T-helper 1 cell treated with Interleukin-12 subunit alpha and Interleukin-12 subunit beta and Interleukin-4 antibody, amounts not matched to agents 30 ng/mL and 1 ng/mL, for 36 hours (primary cell): ENCODE data around the gene GRIK4. TPM values are rescaled to one million over a fixed set of nuclear protein-coding genes. Genes with fewer than 3 reads are reported as not detected.

Experiments
- intact Hi-C: fragments of 100-400 bp; cut with micrococcal nuclease; formaldehyde crosslinking; loops from one replicate; pipeline ENCODE4 v1.15.1; 2024
- total RNA-seq: library from RNA; stranded (reverse); gene quantifications from 2 replicates; pipeline ENCODE4 v1.2.3, GENCODE V29; 2022

GRIK4 gene
- total RNA-seq, 1 donor from 2014 or later, result not detected

- intact Hi-C loops, result no loop called here
Observed at GRCh38 chr11:120547811-120548681, 36.5 kb downstream of the GRIK4 start.

DNA sequence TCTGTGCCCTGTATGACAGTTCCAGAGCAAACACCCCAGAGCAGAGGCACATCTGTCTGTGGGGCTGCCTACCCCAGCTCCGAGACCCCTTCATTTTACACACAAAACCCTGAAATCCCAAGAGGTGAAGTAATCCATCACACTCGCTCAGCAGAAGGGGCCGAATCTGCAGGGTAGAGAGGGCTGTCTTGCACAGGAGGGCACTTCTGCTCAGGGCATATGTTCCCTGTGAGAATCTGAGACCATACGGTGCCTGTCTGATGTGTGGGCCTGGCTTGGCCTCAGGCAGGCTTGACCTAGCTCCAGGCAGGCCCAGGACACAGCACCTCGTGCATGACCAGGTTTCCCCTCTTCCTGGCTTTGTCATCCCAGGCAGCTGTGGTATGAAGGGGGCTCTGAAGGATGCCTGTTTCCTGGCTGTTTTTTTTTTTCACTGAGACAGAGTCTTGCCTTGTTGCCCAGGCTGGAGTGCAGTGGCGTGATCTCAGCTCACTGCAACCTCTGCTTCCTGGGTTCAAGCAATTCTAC is 37.2 kb downstream of the GRIK4 start:
- intact Hi-C loops, result no loop called here

DNA sequence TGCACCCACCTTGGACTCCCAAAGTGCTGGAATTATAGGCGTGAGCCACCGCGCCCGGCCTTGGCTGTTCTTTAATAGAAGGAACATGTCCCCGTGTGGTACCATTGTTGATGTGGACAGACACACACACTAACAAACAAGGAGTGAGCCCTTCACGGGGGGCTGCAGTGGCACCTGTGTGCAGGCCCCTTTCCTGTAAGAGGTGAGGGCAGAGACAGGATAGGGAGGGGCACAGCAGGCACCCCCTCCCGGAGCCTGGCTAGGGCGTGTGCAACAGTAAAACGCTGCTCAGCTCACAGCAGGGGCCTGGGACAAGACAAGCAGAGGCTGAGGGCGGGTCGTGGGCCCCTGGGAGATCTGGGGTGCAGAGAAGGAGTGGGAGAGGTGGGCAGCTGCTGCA is 37.8 kb downstream of the GRIK4 start:
- intact Hi-C loops, result no loop called here

DNA sequence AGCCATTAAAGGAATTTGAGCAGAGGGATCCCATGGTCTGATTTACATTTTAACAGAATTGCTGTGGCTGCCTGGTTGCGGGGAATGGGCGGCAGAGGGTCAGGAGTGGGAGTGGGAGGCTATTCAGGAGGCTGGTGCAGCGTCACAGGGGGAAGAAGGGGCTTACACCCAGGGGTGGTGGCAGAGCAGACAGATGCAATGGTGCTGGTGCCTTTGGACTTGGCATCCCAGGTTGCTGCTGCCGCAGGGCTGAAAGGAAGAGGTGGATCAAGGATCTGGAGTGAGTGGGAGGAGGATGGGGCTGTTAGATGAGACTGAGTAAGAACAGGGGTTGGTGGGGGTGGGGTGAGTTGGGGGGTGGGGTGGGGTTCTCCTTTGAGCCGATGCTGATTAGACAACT is 38.5 kb downstream of the GRIK4 start:
- intact Hi-C loops, result no loop called here

DNA sequence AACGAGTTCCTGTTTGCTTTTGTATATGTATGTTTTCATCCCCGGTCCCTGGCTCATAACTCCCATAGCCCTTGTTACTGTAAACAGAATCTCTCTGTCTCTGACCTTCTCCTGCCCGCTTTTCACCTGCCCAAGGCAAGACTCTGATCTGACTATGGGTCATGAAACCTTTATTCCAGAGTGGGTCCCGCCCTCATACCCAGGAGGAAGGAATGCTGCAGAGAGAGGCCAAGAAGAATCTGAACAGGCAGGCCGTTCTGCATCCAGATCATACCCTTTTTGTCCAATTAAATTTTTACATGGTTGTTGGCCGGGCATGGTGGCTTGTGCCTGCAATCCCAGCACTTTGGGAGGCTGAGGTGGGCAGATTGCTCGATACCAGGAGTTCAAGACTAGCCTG is 39.6 kb downstream of the GRIK4 start:
- intact Hi-C loops, result no loop called here

DNA sequence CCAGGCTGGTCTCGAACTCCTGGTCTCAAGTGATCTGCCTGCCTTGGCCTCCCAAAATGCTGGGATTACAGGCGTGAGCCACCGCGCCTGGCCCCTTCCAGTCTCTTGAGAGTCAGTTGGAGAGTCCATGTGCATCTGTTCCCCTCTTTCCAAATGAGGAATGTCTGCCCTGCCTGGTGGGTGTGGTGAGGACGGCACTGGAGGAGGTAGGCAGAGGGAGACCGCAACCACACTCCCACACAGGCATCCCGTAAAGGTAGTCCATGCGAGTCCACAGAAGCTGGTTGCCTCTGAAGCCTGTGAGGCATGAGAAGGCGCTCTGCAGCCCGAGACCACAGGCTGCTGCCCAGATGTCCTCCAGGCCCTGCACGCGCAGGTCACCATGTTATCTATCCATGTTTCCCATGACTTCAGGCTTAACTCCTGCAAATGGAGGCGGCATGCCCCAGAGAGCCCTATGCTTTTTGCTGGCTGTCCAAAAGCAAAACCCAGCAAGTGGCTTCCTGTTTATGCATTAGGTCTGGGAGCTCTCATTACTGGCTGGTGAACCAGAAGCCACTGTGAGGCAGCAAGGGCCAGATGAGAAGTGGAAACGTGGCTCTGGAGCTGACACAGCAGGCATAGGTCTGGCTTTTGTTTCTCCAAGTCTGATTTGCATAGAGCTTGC is 43.4 kb downstream of the GRIK4 start:
- intact Hi-C loops, result no loop called here

DNA sequence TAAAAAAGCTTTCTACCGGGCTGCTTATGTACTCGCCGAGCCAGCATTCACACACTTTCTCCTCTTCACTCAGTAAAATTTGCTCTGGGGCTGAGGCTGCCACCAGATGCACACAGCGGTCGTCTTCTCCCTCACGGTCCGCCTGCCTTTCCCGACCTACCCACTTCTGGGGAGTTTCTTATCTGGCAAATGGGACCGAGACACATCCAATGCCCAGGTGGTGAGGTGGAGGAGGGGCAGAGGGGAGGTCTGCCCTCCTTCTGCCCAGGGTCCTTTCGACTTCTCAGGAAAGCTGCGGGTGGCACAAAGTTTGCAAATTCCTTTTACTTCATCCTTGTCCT is 43.9 kb downstream of the GRIK4 start:
- intact Hi-C loops, result no loop called here

DNA sequence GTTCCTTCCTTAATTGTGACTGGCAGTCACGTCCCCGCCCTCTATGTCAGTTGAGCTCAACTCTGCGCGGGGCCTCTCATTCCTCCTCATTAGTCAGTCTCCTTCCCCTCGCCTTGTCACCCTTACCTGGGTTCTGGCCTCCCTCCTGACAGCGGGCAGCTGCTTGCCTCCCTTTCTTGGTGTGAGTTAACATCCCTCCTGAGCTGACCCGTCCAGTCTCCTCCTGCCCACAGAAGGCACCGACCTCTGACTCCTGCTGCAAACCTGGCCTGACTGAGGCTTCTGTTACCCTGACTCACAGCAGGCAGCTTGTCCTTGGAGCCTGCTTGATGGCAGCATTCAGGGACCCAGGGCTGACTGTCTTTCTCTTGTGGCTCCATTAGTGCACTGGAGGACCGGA is 45.2 kb downstream of the GRIK4 start:
- intact Hi-C loops, result no loop called here

DNA sequence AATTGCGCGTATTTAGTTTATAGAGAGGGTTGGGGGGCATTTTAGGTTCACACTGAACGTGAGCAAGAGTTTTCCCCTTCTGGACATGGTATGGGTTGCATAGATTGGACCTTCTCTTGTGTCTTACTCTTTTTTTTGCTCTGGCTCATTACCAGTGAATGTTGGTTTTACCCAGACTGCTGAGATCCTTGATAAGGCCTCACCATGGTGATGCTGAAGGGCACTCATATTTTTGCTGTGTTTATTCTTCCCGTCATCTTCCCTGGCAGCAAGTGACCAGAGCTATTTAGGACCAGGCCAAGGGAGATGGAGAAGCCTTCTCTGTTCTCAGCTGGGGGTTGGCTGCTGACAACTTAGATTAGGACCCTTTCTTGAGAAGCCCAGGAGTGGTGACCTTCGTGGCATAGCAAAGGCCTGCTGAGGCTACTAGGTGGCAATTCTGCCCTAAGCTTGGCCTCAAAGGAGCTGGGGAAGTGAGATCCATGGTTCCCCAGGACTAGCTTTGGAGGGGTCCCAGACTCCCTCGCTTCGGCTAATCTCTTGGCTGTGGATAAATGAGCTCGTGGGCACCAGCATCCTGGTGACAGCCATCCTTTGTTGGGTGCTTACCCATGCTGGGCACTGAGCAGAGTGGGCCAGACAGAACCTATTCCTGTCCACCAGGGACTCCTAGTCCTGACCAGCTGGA is 47.3 kb downstream of the GRIK4 start:
- intact Hi-C loops, result no loop called here

GRCh38 chr11:120561286-120561685 is 49.7 kb downstream of the GRIK4 start:
- intact Hi-C loops, result no loop called here

DNA sequence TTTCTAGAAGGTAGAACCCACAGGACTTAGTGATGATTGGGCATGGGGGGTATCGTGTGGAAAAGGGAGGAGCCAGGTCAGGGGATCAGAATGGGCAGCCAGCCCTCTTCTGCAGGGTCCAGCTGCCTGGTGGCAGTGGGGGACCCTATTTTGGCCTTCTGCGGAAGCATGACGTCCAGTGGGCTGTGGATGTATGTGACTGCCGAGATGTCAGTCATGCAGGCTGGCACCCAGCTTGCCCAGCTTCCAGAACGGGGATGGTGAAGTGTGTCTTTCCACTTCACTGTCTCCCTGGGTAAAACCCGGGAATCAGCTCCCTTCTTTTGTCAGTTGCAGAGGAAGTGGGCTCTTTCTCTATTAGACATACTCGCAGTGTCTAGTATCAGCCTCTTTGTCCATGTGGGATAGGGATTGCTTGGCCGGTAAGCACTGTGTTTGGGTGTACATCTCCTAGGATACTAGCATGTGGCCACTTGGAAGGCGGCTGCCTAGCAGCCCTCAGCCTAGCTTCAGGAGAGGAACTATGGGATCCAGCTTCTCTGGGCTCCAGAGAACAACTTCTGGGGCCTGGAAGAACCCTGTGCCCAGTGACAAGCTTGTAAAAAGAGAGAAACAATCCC is 51.4 kb downstream of the GRIK4 start:
- intact Hi-C loops, result no loop called here

GRCh38 chr11:120563703-120564572 is 52.4 kb downstream of the GRIK4 start:
- intact Hi-C loops, result no loop called here

DNA sequence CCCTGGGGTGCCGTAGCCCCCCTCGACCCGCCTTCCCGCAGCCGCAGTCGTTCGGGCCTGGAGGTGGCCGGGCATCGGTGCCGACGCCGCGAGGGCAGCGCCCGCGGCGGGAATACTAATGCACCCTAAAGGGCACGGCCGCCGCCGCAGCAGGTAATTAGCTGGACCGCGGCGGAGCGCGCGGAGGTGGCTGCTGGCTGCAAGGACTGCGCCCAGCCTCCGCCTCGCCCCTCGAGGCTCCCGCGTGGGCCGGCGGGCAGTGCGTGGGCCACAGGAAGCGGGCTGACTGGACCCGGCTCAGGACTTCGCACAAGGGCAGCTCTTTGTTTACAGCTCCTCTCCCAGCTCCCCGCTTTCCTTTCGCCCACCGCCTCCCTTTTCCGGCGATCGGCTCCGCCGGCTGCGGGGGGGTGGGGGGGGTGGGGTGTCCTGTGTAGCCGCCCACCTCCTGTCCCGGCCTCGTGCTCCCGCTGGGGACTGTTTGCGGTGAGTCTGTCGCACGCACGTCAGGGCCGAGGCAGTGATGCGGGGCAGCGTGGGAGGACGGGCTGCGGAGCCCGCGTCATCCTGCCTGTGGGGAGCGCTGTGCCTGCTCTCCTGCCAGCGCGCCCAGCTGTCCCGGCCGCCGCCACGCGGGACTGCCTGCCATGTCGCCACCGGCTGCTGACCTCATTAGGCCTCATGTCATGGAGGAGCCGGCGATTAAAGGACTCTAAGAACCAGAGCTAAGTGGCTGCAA is 53.2 kb downstream of the GRIK4 start:
- intact Hi-C loops, result no loop called here

DNA sequence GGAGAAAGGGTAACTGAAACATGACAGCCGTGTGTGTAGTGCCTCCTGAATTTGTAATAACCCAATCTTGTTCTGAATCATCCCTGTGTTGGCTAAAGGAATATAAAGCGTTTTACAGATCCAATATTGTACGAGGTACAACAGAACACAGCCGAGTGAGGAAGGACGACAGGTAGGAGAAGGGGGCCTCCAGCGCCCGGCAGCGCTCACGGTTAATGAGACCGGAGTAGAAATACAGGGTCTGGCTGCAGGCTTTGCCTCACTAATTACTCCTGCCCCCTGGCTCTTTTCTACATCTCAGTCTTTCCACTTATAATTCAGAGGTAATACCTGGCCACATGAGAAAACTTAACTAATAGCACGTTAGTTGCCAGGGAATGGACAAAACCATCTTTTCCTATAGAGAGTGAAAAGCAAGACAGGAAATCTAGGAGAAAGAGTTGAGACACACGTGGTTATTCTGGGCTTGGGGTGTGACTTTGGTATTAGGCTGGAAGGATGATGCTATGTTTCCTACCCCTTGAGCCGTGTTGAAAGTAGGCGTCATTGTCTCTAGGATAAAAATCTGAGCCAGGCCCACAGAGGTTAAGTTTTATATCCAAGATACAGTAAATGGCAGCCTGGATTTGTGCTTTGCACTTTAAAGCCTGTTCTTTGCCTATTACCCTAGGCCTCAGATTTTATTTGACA is 54.1 kb downstream of the GRIK4 start:
- intact Hi-C loops, result no loop called here

GRCh38 chr11:120566176-120566575 is 54.6 kb downstream of the GRIK4 start:
- intact Hi-C loops, result no loop called here

GRCh38 chr11:120568572-120569307 is 57.2 kb downstream of the GRIK4 start:
- intact Hi-C loops, result no loop called here

- intact Hi-C loops, result no loop called here
Observed at GRCh38 chr11:120569861-120570260, 58.3 kb downstream of the GRIK4 start.

DNA sequence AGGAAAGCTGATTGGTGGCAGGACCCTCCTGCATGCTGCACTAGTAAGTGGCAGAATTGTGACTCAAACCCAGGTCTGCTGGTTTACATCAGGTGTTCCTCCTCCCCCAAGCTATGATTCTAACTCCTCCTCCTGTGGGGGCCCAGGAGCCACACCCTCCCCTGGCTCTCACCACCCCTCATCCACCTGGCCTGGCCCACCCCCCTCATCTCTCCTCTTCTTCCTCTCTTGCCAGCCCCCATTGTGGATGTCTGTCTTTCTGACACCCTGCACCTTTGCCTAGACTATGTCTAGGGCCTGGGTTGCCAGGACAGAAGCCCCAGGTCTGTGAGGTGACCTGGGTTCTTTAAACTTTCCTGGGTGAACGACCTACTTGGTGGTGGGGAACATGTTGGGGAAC is 59.9 kb downstream of the GRIK4 start:
- intact Hi-C loops, result no loop called here
